Naive thymus-derived CD4-positive, alpha-beta T cell (primary cell): ENCODE results near the gene PNPLA5. TPM values are rescaled to one million over a fixed set of nuclear protein-coding genes. Genes with fewer than 3 reads are reported as not detected.
A peak's percentile ranks its signal among the peaks of the same experiment; 100 is the strongest.

ENCODE experiments used
- ATAC-seq: fragments of 150-1000 bp; cut with Tn5 transposase; 2 replicates; pipeline ENCODE4 v1.10.0; 2021; ENCODE audit warnings: mild to moderate bottlenecking, moderate library complexity
- CTCF ChIA-PET: fragments of 350-600 bp; sonication (Branson Sonifier 250); formaldehyde crosslinking; loops from one replicate; lab custom pipeline; 2021; ENCODE audit warnings: antibody characterized with exemption; lab: Charles Lee
- POLR2A ChIA-PET: fragments of 350-600 bp; sonication (Branson Sonifier 250); formaldehyde crosslinking; loops from one replicate; lab custom pipeline; 2021; ENCODE audit warnings: antibody characterized with exemption, inconsistent platforms; lab: Charles Lee
- DNase-seq, 9 donors: peaks; one replicate each; pipeline versions ENCODE4 v3.0.0 to v3.0.0-alpha.2; 2020 to 2022; ENCODE audit warnings: mixed read lengths in 1 of 9
- H3K27ac ChIP-seq: one replicate; pipeline ENCODE4 v1.7.0; 2013; ENCODE audit warnings: mild to moderate bottlenecking, low read depth, low read length, moderate library complexity
- H3K27me3 ChIP-seq, 2 donors: one replicate each; pipeline ENCODE4 v1.7.0; 2013; ENCODE audit warnings: low read length in 2 of 2, mild to moderate bottlenecking in 2 of 2, moderate library complexity in 2 of 2; ENCODE audit not compliant: control insufficient read depth in 2 of 2, insufficient read depth in 2 of 2
- H3K36me3 ChIP-seq, 3 experiments: 1 replicate in 2 of 3; 2 replicates in 1 of 3; pipeline ENCODE4 v1.7.0; 2013; ENCODE audit warnings: low read length in 3 of 3, mild to moderate bottlenecking in 3 of 3, moderate library complexity in 1 of 3; ENCODE audit not compliant: insufficient read depth in 3 of 3, control insufficient read depth in 2 of 3
- H3K4me1 ChIP-seq, 2 donors: one replicate each; pipeline ENCODE4 v1.7.0; 2013; ENCODE audit warnings: low read length in 2 of 2, mild to moderate bottlenecking in 2 of 2, moderate library complexity in 1 of 2; ENCODE audit not compliant: control insufficient read depth in 2 of 2, insufficient read depth in 2 of 2
- H3K4me3 ChIP-seq: 2 replicates; pipeline ENCODE4 v1.7.0; 2013; ENCODE audit warnings: mild to moderate bottlenecking, low read length
- H3K9me3 ChIP-seq, 3 experiments: 1 replicate in 2 of 3; 2 replicates in 1 of 3; pipeline ENCODE4 v1.7.0; 2013; ENCODE audit warnings: low read length in 3 of 3; ENCODE audit not compliant: control insufficient read depth in 2 of 3
- H3K27ac Mint-ChIP-seq, 9 donors: one replicate each; pipeline ENCODE4 v1.8.0; 2020 to 2022; ENCODE audit warnings: mixed read lengths in 9 of 9, mild to moderate bottlenecking in 8 of 9, moderate library complexity in 5 of 9, inconsistent platforms in 2 of 9
- H3K27me3 Mint-ChIP-seq, 5 donors: one replicate each; pipeline ENCODE4 v1.8.0; 2021 to 2022; ENCODE audit warnings: mixed read lengths in 5 of 5, mild to moderate bottlenecking in 1 of 5
- H3K36me3 Mint-ChIP-seq, 5 donors: one replicate each; pipeline ENCODE4 v1.8.0; 2020 to 2022; ENCODE audit warnings: mixed read lengths in 5 of 5, mild to moderate bottlenecking in 3 of 5, inconsistent platforms in 1 of 5
- H3K4me1 Mint-ChIP-seq, 7 donors: one replicate each; pipeline ENCODE4 v1.8.0; 2020 to 2022; ENCODE audit warnings: mixed read lengths in 7 of 7, mild to moderate bottlenecking in 3 of 7, inconsistent platforms in 1 of 7
- H3K4me3 Mint-ChIP-seq, 10 donors: one replicate each; pipeline ENCODE4 v1.8.0; 2020 to 2022; ENCODE audit warnings: mild to moderate bottlenecking in 10 of 10, mixed read lengths in 10 of 10, moderate library complexity in 6 of 10, inconsistent platforms in 2 of 10
- H3K9me3 Mint-ChIP-seq, 11 donors: one replicate each; pipeline ENCODE4 v1.8.0; 2020 to 2022; ENCODE audit warnings: mixed read lengths in 11 of 11, mild to moderate bottlenecking in 4 of 11, inconsistent platforms in 1 of 11, moderate library complexity in 1 of 11
- intact Hi-C, 2 donors: fragments of 100-400 bp; cut with micrococcal nuclease; formaldehyde crosslinking; loops; one replicate each; pipeline ENCODE4 v1.15.1; 2023
- polyA plus RNA-seq, 2 donors: library from polyadenylated mRNA; unstranded; fragments of 300-500 nt; fragmentation: Illumina TruSeq; gene quantifications; one replicate each; pipeline ENCODE4 v1.2.3, GENCODE V29; 2021
- total RNA-seq, 6 experiments: library from RNA in 5 of 6; stranded (reverse) in 5 of 6; gene quantifications; 1 replicate in 5 of 6; 2 replicates in 1 of 6; pipeline ENCODE4 v1.2.3 and lab custom pipeline; 2021 to 2026

The PNPLA5 gene
- total and polyA plus RNA-seq, 7 experiments from 2014 or later = not detected

DNA sequence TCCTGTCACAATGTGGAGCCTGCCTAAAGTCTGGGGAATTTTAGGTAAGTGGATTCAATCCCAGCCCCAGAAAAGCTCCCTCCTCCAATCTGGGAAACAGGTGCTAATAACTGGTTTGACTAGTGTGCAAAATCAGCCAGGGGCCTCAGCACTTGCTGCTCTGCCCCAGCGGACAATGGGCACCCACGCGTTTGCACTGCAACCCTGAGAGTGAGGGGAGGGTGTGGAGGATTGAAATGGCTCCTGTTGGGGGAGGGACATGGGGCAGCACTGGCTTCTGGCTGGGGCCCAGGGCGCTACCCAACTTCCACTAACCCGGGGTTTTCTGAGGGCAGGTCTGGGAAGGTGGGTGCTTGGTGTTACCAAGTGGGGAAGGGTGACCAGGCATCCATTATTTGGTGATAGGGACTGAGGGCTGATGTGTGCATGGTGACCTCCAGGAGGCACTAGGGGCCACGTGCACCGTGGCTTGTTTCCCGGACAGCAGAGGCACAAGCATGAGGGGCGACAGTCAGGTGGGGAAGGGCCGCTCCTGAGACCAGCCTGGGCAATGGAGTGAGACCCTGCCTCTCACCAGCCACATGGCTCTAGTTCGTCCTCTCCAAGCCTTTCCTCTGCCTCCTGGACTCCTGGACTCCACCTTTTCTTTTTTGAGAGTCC lies 4.3 kb upstream of the PNPLA5 start:
- intact Hi-C loops = no loop called here
- no peak overlapping the region for H3K4me3 Mint-ChIP-seq
- CTCF ChIA-PET = no interaction called here

DNA sequence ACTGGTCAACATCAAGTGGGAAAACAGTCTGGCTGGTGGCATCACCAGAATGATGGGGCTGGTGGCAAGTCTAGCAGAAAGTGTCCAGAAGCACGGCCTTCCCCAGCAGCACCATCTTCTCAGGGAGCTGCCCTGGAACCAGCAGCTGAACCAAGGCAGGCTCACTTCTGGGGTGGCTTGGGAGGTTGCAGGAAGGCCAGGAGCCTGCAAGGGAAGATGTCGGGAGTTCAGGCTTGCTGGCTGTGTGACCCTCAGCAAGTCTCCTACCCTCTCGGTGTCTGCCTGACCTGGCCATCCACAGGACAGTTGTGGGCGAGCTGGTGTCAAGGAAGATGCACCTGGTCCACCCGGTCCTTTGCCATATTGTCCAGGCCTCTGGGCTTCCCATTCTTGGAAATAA lies 2.3 kb upstream of the PNPLA5 start:
- Histone ChIP-seq H3K27ac (no peak overlapping the region), H3K36me3 (no peaks in the 10 kb centered on the region), H3K4me3 (no peak overlapping the region), H3K4me1 (no peaks in the 10 kb centered on the region), H3K9me3 (no peaks in the 10 kb centered on the region), H3K27me3 (peaks cover 0 to 3% of the 10 kb centered on the region in 2 donors)
- ATAC-seq (no peak), DNase-seq (no peak)
- H3K4me3 Mint-ChIP-seq = no peak overlapping the region
- no peak overlapping the region for H3K27ac Mint-ChIP-seq
- POLR2A ChIA-PET = no interaction called here
- H3K27me3 Mint-ChIP-seq = peaks cover 3 to 37% (median 26%) of the 10 kb centered on the region in 5 donors
- peaks cover 0 to 4% (median 0%) of the 10 kb centered on the region in 7 donors for H3K4me1 Mint-ChIP-seq
- no peaks in the 10 kb centered on the region for H3K9me3 Mint-ChIP-seq
- CTCF ChIA-PET = no interaction called here
- no peaks in the 10 kb centered on the region for H3K36me3 Mint-ChIP-seq
- intact Hi-C loops = no loop called here

More for the DNA sequence above, 4.3 kb upstream of the PNPLA5 start:
- POLR2A ChIA-PET = no interaction called here
- Histone ChIP-seq H3K27me3 (peaks cover 0 to 2% of the 10 kb centered on the region in 2 donors), H3K4me3 (no peak overlapping the region), H3K9me3 (no peaks in the 10 kb centered on the region), H3K36me3 (no peaks in the 10 kb centered on the region), H3K4me1 (no peaks in the 10 kb centered on the region), H3K27ac (no peak overlapping the region)
- ATAC-seq = no peak
- no peak for DNase-seq
- peaks cover 0 to 26% (median 18%) of the 10 kb centered on the region in 5 donors for H3K27me3 Mint-ChIP-seq
- no peaks in the 10 kb centered on the region for H3K9me3 Mint-ChIP-seq
- no peaks in the 10 kb centered on the region for H3K4me1 Mint-ChIP-seq
- H3K27ac Mint-ChIP-seq = no peak overlapping the region
- H3K36me3 Mint-ChIP-seq = no peaks in the 10 kb centered on the region

DNA sequence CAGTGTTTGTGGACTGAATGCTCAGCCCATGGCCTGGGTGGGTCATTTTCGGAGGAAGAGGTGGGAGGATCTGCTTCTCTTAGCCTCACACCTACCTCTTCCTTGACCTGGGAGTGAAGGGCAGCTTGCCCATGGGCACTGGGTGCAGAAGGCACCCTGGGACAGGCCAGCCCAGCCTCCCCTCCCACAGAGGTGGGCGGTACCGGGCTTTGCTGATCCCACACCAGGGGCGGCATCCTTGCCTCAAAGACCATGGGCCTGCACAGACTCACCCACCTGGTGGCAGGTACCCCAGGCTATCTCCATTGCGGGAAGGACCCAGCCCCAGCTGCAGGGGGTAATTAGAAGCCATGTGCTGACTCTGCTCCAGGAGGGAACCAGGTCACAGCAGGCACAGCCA lies 1.5 kb upstream of the PNPLA5 start:
- ChIA-PET POLR2A (no interaction called here), CTCF (no interaction called here)
- H3K9me3 Mint-ChIP-seq = no peaks in the 10 kb centered on the region
- Histone ChIP-seq H3K9me3 (no peaks in the 10 kb centered on the region), H3K27ac (no peak overlapping the region), H3K36me3 (no peaks in the 10 kb centered on the region), H3K4me1 (no peaks in the 10 kb centered on the region), H3K4me3 (no peak overlapping the region), H3K27me3 (peaks cover 0 to 3% of the 10 kb centered on the region in 2 donors)
- intact Hi-C loops = no loop called here
- no peaks in the 10 kb centered on the region for H3K36me3 Mint-ChIP-seq
- ATAC-seq = no peak
- H3K27ac Mint-ChIP-seq = no peak overlapping the region
- DNase-seq = no peak
- H3K4me3 Mint-ChIP-seq = no peak overlapping the region
- peaks cover 12 to 42% (median 30%) of the 10 kb centered on the region in 5 donors for H3K27me3 Mint-ChIP-seq
- peaks cover 0 to 4% (median 0%) of the 10 kb centered on the region in 7 donors for H3K4me1 Mint-ChIP-seq

DNA sequence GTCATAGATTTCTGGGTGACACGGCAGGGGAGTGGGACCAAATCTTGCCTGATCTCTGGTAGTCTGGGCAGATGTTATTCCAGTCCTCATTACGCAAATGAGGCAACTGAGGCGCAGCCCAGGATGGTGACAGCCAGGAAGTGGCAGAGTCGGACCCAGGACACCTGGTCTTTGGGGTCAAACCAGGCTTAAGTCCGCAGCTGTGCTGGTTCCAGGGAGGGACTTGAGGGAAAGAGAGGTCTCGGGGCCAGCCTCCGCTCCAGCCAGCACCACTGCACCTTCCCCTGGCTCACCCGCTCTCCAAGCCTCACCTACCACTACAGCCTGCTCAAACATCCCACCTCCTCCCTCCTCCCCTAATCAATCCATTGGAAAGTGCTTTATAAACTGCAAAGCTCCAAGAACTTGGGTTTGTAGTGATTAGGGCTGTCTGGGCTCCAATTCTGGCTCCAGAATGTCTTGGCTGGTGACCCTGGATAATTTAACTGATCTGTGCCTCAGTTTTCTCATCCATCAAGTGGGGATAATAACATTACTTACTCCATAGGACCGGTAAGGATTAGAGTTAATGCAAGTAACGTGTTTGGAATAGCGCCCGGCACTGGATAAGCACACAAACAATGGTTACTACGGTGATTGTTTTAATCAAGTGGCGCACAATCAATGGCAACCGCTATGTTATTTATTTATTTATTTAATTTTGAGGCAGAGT lies 526 bp upstream of the PNPLA5 start:
- intact Hi-C loops = no loop called here
- Histone ChIP-seq H3K36me3 (no peaks in the 10 kb centered on the region), H3K27me3 (peaks cover 0 to 3% of the 10 kb centered on the region in 2 donors), H3K9me3 (no peaks in the 10 kb centered on the region), H3K4me3 (no peak overlapping the region), H3K27ac (no peak overlapping the region), H3K4me1 (no peaks in the 10 kb centered on the region)
- DNase-seq = no peak
- no peak for ATAC-seq
- Mint-ChIP-seq H3K36me3 (no peaks in the 10 kb centered on the region), H3K9me3 (no peaks in the 10 kb centered on the region), H3K27me3 (peaks cover 16 to 46% (median 34%) of the 10 kb centered on the region in 5 donors), H3K27ac (no peak overlapping the region), H3K4me1 (peaks cover 0 to 4% (median 0%) of the 10 kb centered on the region in 7 donors), H3K4me3 (peak overlapping the region in 1 of 10 donors; percentile 13)
- ChIA-PET POLR2A (no interaction called here), CTCF (no interaction called here)

DNA sequence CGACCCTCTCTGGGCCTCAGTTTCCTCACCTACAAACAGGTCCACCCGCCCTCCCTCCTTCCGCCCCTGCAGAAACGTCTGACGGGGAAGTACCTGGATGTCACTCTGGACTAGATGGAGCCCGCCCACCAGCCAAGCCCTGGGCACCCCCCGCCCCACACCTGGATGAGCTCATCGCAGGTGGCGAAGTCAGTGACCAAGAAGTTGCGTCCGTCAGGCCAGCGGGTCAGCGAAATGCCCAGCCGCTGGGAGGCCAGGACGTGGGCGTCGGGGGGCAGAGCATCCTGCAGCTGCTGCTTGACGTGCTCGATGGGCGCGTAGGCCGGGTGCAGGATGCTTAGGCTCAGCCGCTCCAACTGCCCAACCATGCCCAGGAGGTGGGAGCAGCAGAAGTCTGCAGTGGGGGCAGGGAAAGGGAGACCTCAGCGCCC lies 897 bp downstream of the PNPLA5 start:
- CTCF ChIA-PET = no interaction called here
- peaks cover 0 to 4% (median 0%) of the 10 kb centered on the region in 7 donors for H3K4me1 Mint-ChIP-seq
- ATAC-seq = no peak
- no peak overlapping the region for H3K4me3 ChIP-seq
- peak overlapping the region in 1 of 10 donors; percentile 56 for H3K4me3 Mint-ChIP-seq
- H3K36me3 Mint-ChIP-seq = no peaks in the 10 kb centered on the region
- DNase-seq = no peak
- no peaks in the 10 kb centered on the region for H3K9me3 ChIP-seq
- POLR2A ChIA-PET = no interaction called here
- H3K4me1 ChIP-seq = no peaks in the 10 kb centered on the region
- H3K27ac ChIP-seq = no peak overlapping the region
- intact Hi-C loops = no loop called here
- H3K27me3 ChIP-seq = peaks cover 0 to 3% of the 10 kb centered on the region in 2 donors
- H3K9me3 Mint-ChIP-seq = no peaks in the 10 kb centered on the region
- H3K27ac Mint-ChIP-seq = no peak overlapping the region
- H3K27me3 Mint-ChIP-seq = peaks cover 21 to 57% (median 44%) of the 10 kb centered on the region in 5 donors
- no peaks in the 10 kb centered on the region for H3K36me3 ChIP-seq

DNA sequence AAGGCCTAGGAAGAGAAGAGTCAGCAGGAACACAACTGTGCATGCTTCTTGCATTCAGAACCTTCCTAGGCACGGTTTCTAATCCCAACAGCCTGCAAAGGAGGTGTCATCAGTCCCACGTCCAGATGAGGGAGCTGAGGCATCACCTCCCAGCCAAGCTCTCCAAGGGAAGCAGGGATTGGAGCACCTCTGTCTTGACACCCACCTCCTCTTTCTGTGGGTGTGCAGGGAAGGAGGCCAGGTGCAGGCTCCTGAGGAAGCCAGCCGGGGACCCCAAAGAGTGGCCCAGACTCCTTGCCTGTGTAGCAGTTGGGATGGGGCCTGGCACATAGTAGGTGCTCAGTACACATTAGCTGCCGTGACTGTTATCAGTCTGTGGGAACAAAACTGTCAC lies 2.0 kb downstream of the PNPLA5 start:
- peaks cover 0 to 3% of the 10 kb centered on the region in 2 donors for H3K27me3 ChIP-seq

More for the DNA sequence above, 2.0 kb downstream of the PNPLA5 start:
- ChIA-PET POLR2A (no interaction called here), CTCF (no interaction called here)
- Mint-ChIP-seq H3K27ac (no peak overlapping the region), H3K4me3 (no peak overlapping the region), H3K4me1 (peaks cover 0 to 4% (median 0%) of the 10 kb centered on the region in 7 donors), H3K9me3 (peaks cover 0 to 3% (median 0%) of the 10 kb centered on the region in 11 donors), H3K36me3 (no peaks in the 10 kb centered on the region), H3K27me3 (peaks cover 24 to 63% (median 50%) of the 10 kb centered on the region in 5 donors)
- no peak overlapping the region for H3K4me3 ChIP-seq
- H3K36me3 ChIP-seq = no peaks in the 10 kb centered on the region
- DNase-seq (no peak), ATAC-seq (no peak)
- H3K9me3 ChIP-seq = no peaks in the 10 kb centered on the region
- intact Hi-C loops = no loop called here
- no peaks in the 10 kb centered on the region for H3K4me1 ChIP-seq
- H3K27ac ChIP-seq = no peak overlapping the region
